ENCODE data around the gene GRIN2A.
"Not testable (repeated sequence)": the region's sequence is repeated elsewhere in the genome, so short reads cannot be mapped to it uniquely, and the experiment has no call there.

Gene GRIN2A

DNA sequence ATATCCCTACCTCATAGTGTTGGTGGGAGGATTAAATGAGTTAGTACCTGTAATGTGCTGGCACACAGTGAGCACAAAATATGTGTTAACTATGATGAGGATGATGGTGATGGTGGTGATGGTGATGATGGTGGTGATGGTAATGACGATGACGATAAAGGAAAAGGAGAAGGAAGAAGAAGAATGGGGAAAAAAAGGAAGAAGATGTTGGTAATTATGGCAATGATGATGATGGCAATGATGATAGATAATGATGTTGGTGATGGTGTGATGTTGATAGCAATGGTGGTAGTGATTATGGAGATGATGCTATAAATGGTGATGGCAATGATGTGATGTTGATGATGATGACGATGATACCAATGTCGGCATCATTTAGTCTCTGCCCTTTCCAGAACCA is 270.2 kb downstream of the GRIN2A start:
- no peak for DNase-seq

- DNase-seq = no peak
Measured at GRCh38 chr16:9911231-9911630, 271.0 kb downstream of the GRIN2A start.

DNA sequence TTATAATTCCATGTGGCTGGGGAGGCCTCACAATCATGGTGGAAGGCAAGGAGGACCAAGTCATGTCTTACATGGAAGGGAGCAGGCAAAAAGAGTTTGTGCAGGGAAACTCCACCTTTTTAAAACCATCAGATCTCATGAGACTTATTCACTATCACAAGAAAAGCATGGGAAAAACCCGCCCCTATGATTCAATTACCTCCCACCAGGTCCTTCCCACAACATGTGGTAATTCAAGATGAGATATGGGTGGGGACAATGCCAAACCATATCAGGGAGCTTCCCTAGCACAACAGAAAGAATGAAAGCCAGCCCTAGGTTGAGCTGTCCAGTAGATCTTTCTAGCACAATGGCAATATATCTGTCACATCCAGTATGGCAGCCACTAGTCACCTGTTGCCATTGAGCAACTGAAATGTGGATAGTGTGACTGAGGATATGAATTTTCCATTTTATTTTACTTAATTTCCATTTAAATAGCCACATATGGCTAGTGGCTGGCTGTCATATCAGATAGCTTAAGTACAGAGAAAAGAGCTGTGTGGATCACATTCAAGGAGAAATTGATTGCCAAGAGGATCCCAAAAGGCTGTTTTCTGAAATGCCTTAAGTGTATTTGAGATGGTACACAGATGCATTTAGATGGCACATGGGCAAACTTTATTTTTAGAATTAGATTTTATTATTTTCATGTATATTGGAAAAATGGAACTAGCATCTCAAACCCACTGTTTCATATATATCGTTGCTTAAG is 273.0 kb downstream of the GRIN2A start:
- DNase-seq = peak in 1 of 14 donors; percentile 44

DNA sequence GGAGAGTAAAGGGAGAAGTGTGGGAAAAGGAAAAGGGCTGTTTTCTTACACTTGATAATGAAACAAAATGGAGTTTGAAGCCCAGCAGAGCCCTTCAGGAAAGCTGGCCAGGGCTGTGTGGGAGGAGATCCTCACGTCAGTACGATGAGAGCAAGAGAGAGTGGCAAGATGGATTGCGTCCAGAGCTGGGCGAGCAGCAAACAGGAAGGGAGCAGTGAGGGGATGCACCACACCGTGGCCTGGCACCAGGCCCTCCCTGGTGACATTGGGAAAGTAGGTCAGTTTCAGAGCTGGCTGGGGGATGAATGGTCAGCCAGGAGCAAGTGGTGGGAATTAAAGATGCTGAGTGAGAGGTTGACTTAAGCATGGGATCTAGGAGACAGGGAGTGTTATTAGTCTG is 273.6 kb downstream of the GRIN2A start:
- DNase-seq = peak in 7 of 14 donors; percentile 11 to 96 (median 30)

DNA sequence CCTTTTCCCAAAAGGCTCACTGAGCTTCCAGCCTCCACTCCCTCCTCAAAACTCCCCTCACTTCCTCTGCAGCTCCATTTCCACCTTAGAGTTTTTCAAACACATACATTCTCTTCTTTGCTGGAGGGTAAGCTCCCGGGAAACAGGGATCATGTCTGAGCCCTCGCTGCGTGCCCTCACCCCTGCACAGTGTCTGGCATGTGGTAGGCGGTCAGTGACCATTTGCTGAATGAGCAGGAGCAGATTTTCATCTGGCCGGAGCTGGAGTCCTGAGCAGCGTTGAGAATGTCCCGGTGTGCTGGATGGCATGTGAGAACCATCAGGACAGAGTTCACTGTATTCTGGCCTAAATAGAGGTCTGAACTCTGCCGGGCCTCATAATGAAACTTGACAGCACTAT is 274.5 kb downstream of the GRIN2A start:
- no peak for DNase-seq

GRCh38 chr16:9906218-9906617 is 276.0 kb downstream of the GRIN2A start:
- no peak for DNase-seq

DNA sequence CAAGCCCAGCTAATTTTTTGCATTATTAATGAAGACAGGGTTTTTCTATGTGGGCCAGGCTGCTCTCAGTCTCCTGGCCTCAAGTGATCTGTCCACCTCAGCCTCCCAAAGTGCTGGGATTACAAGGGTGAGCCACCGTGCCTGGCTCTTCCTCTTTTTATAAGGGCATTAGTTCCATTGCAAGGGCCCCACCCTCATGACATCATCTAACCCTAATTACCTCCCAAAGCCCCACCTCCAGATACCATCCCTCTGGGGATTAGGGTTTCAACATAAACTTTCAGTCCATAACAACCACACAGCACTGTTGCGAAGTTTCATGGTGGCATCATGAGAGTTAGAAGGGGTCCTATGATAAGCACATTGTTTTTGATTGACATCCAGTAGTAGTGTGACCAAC is 277.7 kb downstream of the GRIN2A start:
- DNase-seq = no peak

DNA sequence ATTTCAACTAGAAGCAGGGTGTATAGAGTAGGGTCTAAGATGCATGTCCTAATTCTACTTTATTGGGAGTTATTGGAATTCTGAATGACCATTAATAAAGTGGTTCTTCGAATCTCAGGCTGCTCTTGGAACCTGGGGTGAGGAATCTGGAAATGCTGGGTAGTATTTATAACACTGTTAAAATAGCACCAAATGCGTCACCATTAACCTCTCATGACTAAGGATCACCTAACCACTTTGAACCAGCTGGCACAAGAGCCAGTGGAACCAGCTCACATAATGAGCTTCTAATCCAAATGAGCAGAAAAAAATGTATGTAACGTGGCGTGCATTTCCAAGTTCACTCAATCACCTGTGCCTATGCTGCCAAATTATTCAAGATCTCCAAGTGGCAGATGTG is 281.7 kb downstream of the GRIN2A start:
- no peak for DNase-seq

DNA sequence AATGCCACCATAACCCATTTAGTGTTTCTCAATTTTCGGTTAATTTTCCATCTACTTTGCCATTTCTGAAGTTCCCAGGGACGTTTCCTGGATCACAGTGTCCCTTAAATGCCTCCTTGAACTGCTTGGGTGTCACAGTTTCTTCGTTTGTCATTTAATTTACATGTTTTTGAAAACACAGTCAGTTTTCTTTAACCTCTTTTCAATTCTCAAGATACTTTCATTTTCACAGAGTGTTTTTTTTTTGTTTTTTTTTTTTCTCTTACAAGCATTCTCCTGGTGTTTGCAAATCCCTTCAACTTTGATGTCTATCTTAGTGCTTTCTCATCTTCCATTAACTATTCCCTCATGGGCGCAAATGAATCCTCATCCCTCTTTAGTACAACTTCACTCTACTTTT is 283.7 kb downstream of the GRIN2A start:
- no peak for DNase-seq

DNA sequence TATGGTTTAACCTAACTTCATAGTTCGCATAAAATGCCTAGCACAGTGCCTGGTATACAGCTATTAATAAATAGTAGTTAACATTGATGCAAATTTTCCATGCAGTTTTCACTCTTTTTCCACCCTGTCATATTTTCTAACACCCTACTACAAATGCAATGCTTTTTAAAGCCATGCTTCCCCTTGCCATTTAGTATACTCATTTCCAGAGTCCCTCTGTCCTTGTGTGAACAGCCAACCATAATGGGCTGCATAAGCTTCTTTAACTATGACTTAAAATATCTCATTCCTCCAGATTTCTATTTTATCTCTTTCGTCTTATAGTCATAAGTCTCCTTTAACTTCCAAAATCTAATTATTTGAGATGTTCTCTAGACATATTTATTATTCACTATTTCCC is 284.1 kb downstream of the GRIN2A start:
- DNase-seq = no peak

DNA sequence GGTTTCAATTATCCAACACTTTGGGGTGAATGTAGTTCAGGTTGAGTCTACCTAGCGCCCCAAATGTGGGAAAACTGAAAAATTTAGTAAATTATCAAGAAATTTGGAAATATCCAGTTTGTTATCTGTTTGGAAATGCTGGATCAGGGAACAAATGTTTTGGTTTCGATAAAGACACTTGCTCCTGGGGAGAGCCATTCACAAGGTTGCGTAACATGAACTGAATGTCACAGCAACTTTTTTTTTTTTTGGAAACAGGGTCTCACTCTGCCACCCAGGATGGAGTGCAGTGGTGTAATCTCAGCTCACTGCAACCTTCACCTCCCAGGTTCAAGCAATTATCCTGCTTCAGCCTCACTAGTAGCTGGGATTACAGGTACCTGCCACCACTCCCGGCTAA is 286.4 kb downstream of the GRIN2A start:
- no peak for DNase-seq

GRCh38 chr16:9885876-9886275 is 296.4 kb downstream of the GRIN2A start:
- no peak for DNase-seq

GRCh38 chr16:9885467-9885866 is 296.8 kb downstream of the GRIN2A start:
- peak in 4 of 14 donors; percentile 2 to 17 (median 2) for DNase-seq

- not testable (repeated sequence) for DNase-seq
Measured at GRCh38 chr16:9875981-9876380, 306.2 kb downstream of the GRIN2A start.

DNA sequence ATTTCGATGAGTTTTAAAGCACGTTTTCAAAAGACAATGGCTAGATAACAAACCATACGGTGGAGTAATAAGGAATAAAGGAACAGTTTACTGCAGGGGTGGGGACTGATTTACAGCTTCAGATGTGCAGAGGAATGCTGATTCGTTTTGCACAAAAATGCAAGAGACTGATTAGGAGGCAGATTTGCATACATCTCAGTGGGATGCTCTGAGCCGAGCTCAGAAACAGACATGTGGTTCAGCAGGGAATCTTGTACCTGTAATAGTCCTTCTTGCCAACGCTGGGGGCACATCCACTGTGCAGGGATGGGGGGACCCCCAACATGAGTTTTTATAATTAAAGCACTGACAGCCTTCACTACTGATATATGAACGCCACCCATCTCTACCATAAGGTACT is 308.0 kb downstream of the GRIN2A start:
- peak in 1 of 14 donors; percentile 34 for DNase-seq

DNA sequence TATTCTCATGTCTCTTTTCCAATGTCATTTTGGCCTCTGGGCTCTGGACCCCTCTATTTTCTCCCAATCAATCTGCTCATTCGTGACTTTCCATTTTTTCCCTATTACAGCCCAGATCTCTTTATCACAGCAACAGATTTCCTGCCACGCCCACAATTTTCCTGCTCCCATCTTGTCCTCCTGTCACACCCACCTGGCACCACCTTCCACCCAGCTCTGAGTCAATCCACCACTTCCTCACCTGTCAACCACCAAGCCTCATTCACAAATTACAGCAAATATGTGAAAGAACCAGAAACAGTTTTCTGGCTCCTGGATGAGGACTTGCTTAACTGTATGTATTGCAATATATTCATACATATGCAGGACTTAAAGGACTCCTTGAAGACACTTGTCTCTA is 311.3 kb downstream of the GRIN2A start:
- DNase-seq = no peak

DNA sequence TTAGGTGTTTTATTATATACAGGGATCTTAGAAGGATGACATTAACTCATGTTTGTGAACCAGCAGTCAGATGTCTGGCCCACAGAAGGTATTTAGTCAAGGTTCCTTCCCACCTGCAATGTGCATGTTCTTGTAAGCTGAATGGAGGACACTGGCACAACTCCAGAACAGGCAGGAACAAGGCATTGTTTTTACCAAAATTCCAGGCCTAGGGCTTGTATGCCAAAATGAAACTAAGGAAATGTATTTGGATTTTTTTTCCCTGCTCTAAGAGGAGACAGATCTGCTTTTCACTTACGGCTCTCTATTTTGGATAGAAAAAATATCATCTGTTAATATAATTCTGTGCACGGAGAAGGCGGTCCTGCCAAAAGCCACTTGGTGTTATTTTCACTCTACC is 312.5 kb downstream of the GRIN2A start:
- peak in 1 of 14 donors; percentile 13 for DNase-seq

GRCh38 chr16:9868606-9869149 is 313.6 kb downstream of the GRIN2A start:
- no peak for DNase-seq

DNA sequence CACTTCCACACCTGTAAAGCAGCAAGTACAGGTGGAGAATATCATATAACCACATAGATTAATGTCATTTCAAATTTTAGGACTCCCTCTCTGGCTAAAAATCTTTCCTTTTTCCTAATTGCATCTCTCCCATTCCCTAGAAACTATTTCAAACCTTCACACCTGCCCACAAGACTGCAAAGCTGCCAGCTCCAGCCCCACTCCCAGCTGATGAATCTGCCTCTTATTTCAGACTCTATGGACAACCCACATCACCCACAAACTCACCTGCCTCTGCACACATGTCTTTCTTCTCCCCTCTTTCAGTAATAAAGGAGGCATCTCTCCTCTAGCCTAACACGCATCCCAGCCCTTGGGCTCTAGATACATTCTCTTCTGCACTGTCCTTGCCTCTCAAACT is 315.1 kb downstream of the GRIN2A start:
- DNase-seq = no peak

- DNase-seq = no peak
Measured at GRCh38 chr16:9864461-9864860, 317.8 kb downstream of the GRIN2A start.

- no peak for DNase-seq
Measured at GRCh38 chr16:9862327-9862726, 319.9 kb downstream of the GRIN2A start.

DNA sequence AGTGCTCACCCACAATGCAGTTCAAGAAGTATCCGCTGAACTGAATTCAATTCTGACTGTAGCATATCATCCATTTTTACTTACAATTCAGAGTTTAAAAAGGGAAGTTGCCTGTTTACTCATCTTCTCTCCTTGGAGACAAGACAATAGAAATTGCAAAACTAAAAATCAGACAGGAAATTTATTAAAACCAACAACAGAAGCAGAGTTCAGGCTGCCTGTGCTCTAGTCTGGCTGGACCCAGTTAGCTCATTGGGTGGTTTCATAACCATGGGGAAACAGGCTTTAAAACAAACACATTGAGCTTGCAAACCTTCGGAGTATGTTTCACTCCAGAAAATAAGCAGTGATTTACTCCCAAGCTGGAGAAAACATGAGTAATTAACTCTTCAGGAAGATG is 321.4 kb downstream of the GRIN2A start:
- no peak for DNase-seq

GRCh38 chr16:9859701-9860327 is 322.4 kb downstream of the GRIN2A start:
- no peak for DNase-seq

- DNase-seq = no peak
Measured at GRCh38 chr16:9854675-9855074, 327.6 kb downstream of the GRIN2A start.
